K562 (cell line): ENCODE data around the gene MRPL37. TPM values are rescaled to one million over a fixed set of nuclear protein-coding genes. Genes with fewer than 3 reads are reported as not detected.
A peak's percentile ranks its signal among the peaks of the same experiment; 100 is the strongest.

Experiments
- ATAC-seq: fragments of 200-7000 bp; cut with Tn5 transposase; 3 replicates; pipeline ENCODE4 v1.9.1; 2020; ENCODE audit warnings: moderate library complexity
- BruUV-seq: library from RNA; stranded (reverse); fragments of 400-500 nt; replicated peaks from 2 replicates; lab custom pipeline; 2021; lab: Mats Ljungman, UMichigan
- CTCF ChIA-PET: fragments of 300-600 bp; formaldehyde crosslinking; extraction: SDS; loops from one replicate; lab custom pipeline; 2021; ENCODE audit warnings: low intra/inter-chr PET ratio; lab: Yijun Ruan, JAX
- POLR2A ChIA-PET: fragments of 300-600, 350-650 bp; sonication (Branson Sonifier 250); formaldehyde crosslinking; extraction: SDS; loops from one replicate; lab custom pipeline; 2021; ENCODE audit warnings: antibody characterized with exemption, inconsistent platforms; lab: Yijun Ruan, JAX
- DNase-seq, 4 experiments: peaks; one replicate each; pipeline versions ENCODE4 v3.0.0 to v3.0.0-alpha.2; 2011 to 2018; ENCODE audit warnings: low spot score in 3 of 4, mixed read lengths in 3 of 4; ENCODE audit errors: extremely low read depth in 1 of 4
- FAIRE-seq: peaks from 2 replicates; lab custom pipeline; 2011; peaks lifted over from hg19 to GRCh38; lab: Jason Lieb, UNC
- H2AFZ ChIP-seq: 2 replicates; pipeline ENCODE4 v1.6.0; 2011; ENCODE audit warnings: low read depth, low read length, control low read depth, inconsistent platforms
- H3K27ac ChIP-seq: fragments of 200-600 bp; 3 replicates; pipeline ENCODE4 v1.8.0; 2011; ENCODE audit warnings: low read depth, mild to moderate bottlenecking, control low read depth, inconsistent platforms, low read length, moderate library complexity, mixed read lengths; ENCODE audit errors: extremely low read depth
- H3K27me3 ChIP-seq, 2 experiments: fragments of 300-600 bp in 1 of 2; 2 replicates in 1 of 2; 3 replicates in 1 of 2; pipeline versions ENCODE4 v1.6.0 to v1.8.0; 2011; ENCODE audit warnings: inconsistent platforms in 2 of 2, low read length in 2 of 2, mild to moderate bottlenecking in 1 of 2, mixed read lengths in 1 of 2, moderate library complexity in 1 of 2; ENCODE audit not compliant: control insufficient read depth in 2 of 2, insufficient read depth in 2 of 2
- H3K36me3 ChIP-seq: fragments of 300-600 bp; 3 replicates; pipeline ENCODE4 v1.8.0; 2011; ENCODE audit warnings: mild to moderate bottlenecking, low read length, inconsistent platforms; ENCODE audit not compliant: control insufficient read depth, insufficient read depth
- H3K4me1 ChIP-seq, 2 experiments: fragments of 200-600 bp in 1 of 2; replicated peaks in 1 of 2; 2 replicates in 1 of 2; 3 replicates in 1 of 2; pipeline versions ENCODE4 v1.5.1 to v1.8.0; 2011; ENCODE audit warnings: inconsistent platforms in 2 of 2, low read length in 2 of 2, mild to moderate bottlenecking in 1 of 2, mixed read lengths in 1 of 2, moderate library complexity in 1 of 2; ENCODE audit not compliant: control insufficient read depth in 2 of 2, insufficient read depth in 2 of 2
- H3K4me2 ChIP-seq: 2 replicates; pipeline ENCODE4 v1.6.1; 2011; ENCODE audit warnings: low read length, control low read depth, inconsistent platforms, mixed read lengths; ENCODE audit not compliant: insufficient read depth
- H3K4me3 ChIP-seq: fragments of 200-600 bp; sonication (generic), shearing (Covaris generic); 2 replicates; pipeline ENCODE4 v1.5.1; 2016; ENCODE audit warnings: control low read depth, inconsistent platforms
- H3K79me2 ChIP-seq: fragments of 200-600 bp; 3 replicates; pipeline ENCODE4 v1.8.0; 2011; ENCODE audit warnings: low read length, inconsistent platforms; ENCODE audit not compliant: control insufficient read depth, insufficient read depth
- H3K9ac ChIP-seq, 2 experiments: 2 replicates each; pipeline versions ENCODE4 v1.6.0 to v1.6.1; 2011; ENCODE audit warnings: low read depth in 2 of 2, low read length in 2 of 2, control low read depth in 1 of 2, inconsistent platforms in 1 of 2, mild to moderate bottlenecking in 1 of 2, mixed read lengths in 1 of 2; ENCODE audit not compliant: insufficient read depth in 1 of 2
- H3K9me1 ChIP-seq: one replicate; pipeline ENCODE4 v1.6.0; 2011; ENCODE audit warnings: inconsistent platforms, mild to moderate bottlenecking, low read length, moderate library complexity; ENCODE audit not compliant: control insufficient read depth, insufficient read depth
- H3K9me3 ChIP-seq: replicated peaks from 2 replicates; pipeline ENCODE4 v1.5.1; 2011; ENCODE audit warnings: low read depth, low read length, inconsistent platforms; ENCODE audit not compliant: control insufficient read depth, insufficient read depth
- H4K20me1 ChIP-seq: replicated peaks from 2 replicates; pipeline ENCODE4 v1.6.1; 2011; ENCODE audit warnings: low read length, inconsistent platforms, mixed read lengths; ENCODE audit not compliant: control insufficient read depth, insufficient read depth
- BCOR ChIP-seq: fragments of 450-650 bp; IDR thresholded peaks from 2 replicates; pipeline ENCODE4 v1.6.1; 2016
- C11orf30 ChIP-seq: fragments of 450-650 bp; IDR thresholded peaks from 2 replicates; pipeline ENCODE4 v1.6.1; 2016; ENCODE audit warnings: low read depth, mild to moderate bottlenecking
- CAMTA2 ChIP-seq: fragments of 250-450 bp; sonication (Bioruptor Pico); conservative IDR thresholded peaks from 2 replicates; pipeline ENCODE4 v1.5.1; 2022
- CBX1 ChIP-seq: sonication (generic); IDR thresholded peaks from 2 replicates; pipeline ENCODE4 v1.6.1; 2016; ENCODE audit warnings: antibody characterized with exemption, low read depth, mild to moderate bottlenecking
- FIP1L1 ChIP-seq: fragments of 200-400 bp; formaldehyde crosslinking; IDR thresholded peaks from 2 replicates; pipeline ENCODE4 v1.6.1; 2018; ENCODE audit warnings: mild to moderate bottlenecking, low read depth, low read length; ENCODE audit not compliant: poor library complexity, severe bottlenecking
- HDGF ChIP-seq: fragments of 450-650 bp; IDR thresholded peaks from 2 replicates; pipeline ENCODE4 v1.6.1; 2016
- KDM1A ChIP-seq, 2 experiments: fragments of 450-650 bp; IDR thresholded peaks; 2 replicates each; pipeline ENCODE4 v1.6.1; 2016; ENCODE audit warnings: mild to moderate bottlenecking in 2 of 2
- NFRKB ChIP-seq: fragments of 450-650 bp; IDR thresholded peaks from 2 replicates; pipeline ENCODE4 v1.6.1; 2016; ENCODE audit warnings: low read depth
- PPARD ChIP-seq: fragments of 250-450 bp; sonication (Bioruptor Pico); IDR thresholded peaks from 2 replicates; pipeline ENCODE4 v1.8.0; 2022; ENCODE audit warnings: inconsistent platforms, mild to moderate bottlenecking, moderate library complexity
- RBM25 ChIP-seq: fragments of 200-400 bp; formaldehyde crosslinking; IDR thresholded peaks from 2 replicates; pipeline ENCODE4 v1.6.1; 2018; ENCODE audit warnings: low read length, low read depth, moderate library complexity; ENCODE audit not compliant: severe bottlenecking
- RNF2 ChIP-seq: sonication (generic); IDR thresholded peaks from 2 replicates; pipeline ENCODE4 v1.6.1; 2016
- SMC3 ChIP-seq: conservative IDR thresholded peaks from 2 replicates; pipeline ENCODE4 v1.6.1; 2011; ENCODE audit warnings: low read depth, low read length, improper control_type of control experiment; ENCODE audit not compliant: insufficient read depth
- TCF7L2 ChIP-seq: fragments of 150-350 bp; IDR thresholded peaks from 2 replicates; pipeline ENCODE4 v1.6.1; 2016; ENCODE audit warnings: low read depth, mild to moderate bottlenecking, low read length, moderate library complexity
- ZNF431 ChIP-seq: sonication (generic); formaldehyde crosslinking; IDR thresholded peaks from 2 replicates; pipeline ENCODE4 v1.8.0; 2022; ENCODE audit warnings: mild to moderate bottlenecking, missing genetic modification reagents
- WGBS: fragments of 100-300 bp; shearing (Covaris generic); methylation state at CpG from one replicate; pipeline ENCODE4 v1.1.6; 2016; ENCODE audit warnings: low coverage, mixed read lengths; ENCODE audit not compliant: insufficient coverage; ENCODE audit errors: missing lambda C conversion rate; 5-methylcytosine and 5-hydroxymethylcytosine counted together
- in situ Hi-C: fragments of 300-500 bp; cut with MboI; formaldehyde crosslinking; loops from 4 replicates; pipeline ENCODE4 v1.15.0; 2018; ENCODE audit warnings: inconsistent platforms, mixed read lengths
- intact Hi-C: fragments of 100-400 bp; cut with micrococcal nuclease; formaldehyde crosslinking; loops from 2 replicates; pipeline ENCODE4 v1.14.2; 2022
- polyA plus RNA-seq, 8 experiments: library from polyadenylated mRNA; depleted of rRNA in 4 of 8; stranded (reverse) in 5 of 8; unstranded in 3 of 8; fragments of >200 nt; fragmentation: Nextera tagmentation in 2 of 8; fragmentation: Illumina TruSeq in 1 of 8; extraction: Ambion mirVana in 2 of 8; extraction: Trizol in 1 of 8; gene quantifications; 2 replicates each; pipeline versions ENCODE4 v1.2.1 to v1.2.3, GENCODE V29; 2011 to 2014; ENCODE audit warnings: inconsistent platforms in 1 of 8, missing spikeins in 1 of 8
- total RNA-seq, 7 experiments: library from RNA; depleted of rRNA in 6 of 7; stranded (reverse); fragments of >200 nt in 6 of 7; fragmentation: Illumina TruSeq in 2 of 7; extraction: Trizol in 2 of 7; gene quantifications; 2 replicates each; pipeline versions ENCODE4 v1.2.1 to v1.2.3, GENCODE V29; 2011 to 2021; ENCODE audit warnings: low replicate concordance in 1 of 7
- TF ChIP-seq, protein P1 (sequence below): fragments of 250-450 bp; sonication (Bioruptor Pico); IDR thresholded peaks from 2 replicates; pipeline ENCODE4 v1.8.0; 2021; ENCODE audit warnings: mild to moderate bottlenecking, moderate library complexity
- TF ChIP-seq, protein P2 (sequence below): sonication (generic); formaldehyde crosslinking; IDR thresholded peaks from 2 replicates; pipeline ENCODE4 v1.8.0; 2022; ENCODE audit warnings: mild to moderate bottlenecking, missing genetic modification reagents
- TF ChIP-seq, protein P3 (sequence below): sonication (generic); formaldehyde crosslinking; IDR thresholded peaks from 2 replicates; pipeline ENCODE4 v1.8.0; 2022; ENCODE audit warnings: missing genetic modification reagents, mild to moderate bottlenecking, borderline replicate concordance

Gene MRPL37
- total and polyA plus RNA-seq, 9 of the 15 experiments (the other 6 are each of a cell fraction or from before 2014, with no cell fraction given), result 52.2 to 303 (median 180) TPM

DNA sequence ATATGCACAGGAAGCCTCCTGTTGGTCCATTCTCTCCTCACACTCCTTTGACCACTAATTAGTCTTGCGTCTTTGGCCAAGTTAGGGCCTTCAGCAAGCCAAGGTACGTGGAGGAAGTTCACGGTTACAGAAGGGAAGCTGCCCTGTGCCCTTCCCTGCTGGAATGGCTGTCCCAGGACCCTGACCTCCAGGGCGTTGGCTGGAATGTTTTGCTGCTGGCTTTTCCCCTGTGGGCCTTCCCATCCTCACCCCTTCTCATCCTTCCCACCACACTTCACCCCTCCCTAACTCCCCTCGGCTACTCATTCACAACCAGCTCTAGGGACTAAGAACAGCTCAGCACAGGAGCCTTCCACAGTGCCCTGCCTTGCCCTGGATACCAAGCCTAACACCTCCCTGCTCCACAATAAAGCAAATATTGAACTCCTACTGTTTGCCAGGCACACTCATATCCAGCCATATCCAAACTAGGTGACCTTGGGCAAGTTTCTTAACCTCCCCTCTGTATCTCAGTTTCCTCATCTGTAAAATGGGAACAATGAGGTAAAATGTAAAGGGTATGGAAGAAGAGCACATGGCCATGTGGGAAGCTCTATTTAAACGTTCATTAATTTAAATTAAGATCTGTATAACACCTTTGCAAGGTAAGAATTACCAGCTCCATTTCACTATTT, 38.3 kb upstream of the MRPL37 start:
- H3K9ac ChIP-seq, result no peak overlapping the region
- no peak overlapping the region for H3K4me2 ChIP-seq
- WGBS, result 33% methylated on average over 6 of the region's 6 CpGs
- H3K27ac ChIP-seq, result no peak overlapping the region
- H3K4me1 ChIP-seq, result peaks cover 13 to 18% of the 10 kb centered on the region in 2 experiments; a peak in 3 of 5 replicates
- FAIRE-seq (no peak), ATAC-seq (no peak; the same call in 2 of the 3 replicates), DNase-seq (no peak)
- ChIA-PET POLR2A (interaction anchor here (1.1 to 2.8 kb wide), 3 partner anchors 10 to 23 kb away, joined by 4 to 15 read pairs (median 5); no protein-coding TSS in a partner anchor), CTCF (no interaction called here)
- H3K4me3 ChIP-seq, result no peak overlapping the region
- no peaks in the 10 kb centered on the region for H3K9me3 ChIP-seq
- no peaks in the 10 kb centered on the region for H3K9me1 ChIP-seq
- no peak overlapping the region for H2AFZ ChIP-seq
- no peaks in the 10 kb centered on the region for H3K27me3 ChIP-seq
- H4K20me1 ChIP-seq, result no peaks in the 10 kb centered on the region
- no peaks in the 10 kb centered on the region for H3K36me3 ChIP-seq
- in situ Hi-C loops, result no loop called here
- no TSS peak for BruUV-seq
- intact Hi-C loops, result no loop called here
- H3K79me2 ChIP-seq, result no peaks in the 10 kb centered on the region
- TF ChIP-seq, protein P1, sequence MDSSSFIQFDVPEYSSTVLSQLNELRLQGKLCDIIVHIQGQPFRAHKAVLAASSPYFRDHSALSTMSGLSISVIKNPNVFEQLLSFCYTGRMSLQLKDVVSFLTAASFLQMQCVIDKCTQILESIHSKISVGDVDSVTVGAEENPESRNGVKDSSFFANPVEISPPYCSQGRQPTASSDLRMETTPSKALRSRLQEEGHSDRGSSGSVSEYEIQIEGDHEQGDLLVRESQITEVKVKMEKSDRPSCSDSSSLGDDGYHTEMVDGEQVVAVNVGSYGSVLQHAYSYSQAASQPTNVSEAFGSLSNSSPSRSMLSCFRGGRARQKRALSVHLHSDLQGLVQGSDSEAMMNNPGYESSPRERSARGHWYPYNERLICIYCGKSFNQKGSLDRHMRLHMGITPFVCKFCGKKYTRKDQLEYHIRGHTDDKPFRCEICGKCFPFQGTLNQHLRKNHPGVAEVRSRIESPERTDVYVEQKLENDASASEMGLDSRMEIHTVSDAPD, result no peak
- TF ChIP-seq NFRKB (no peak), BCOR (peak; percentile 98), HDGF (no peak), RNF2 (no peak), TCF7L2 (no peak), ZNF431 (CRISPR knock-in tag) (no peak), RBM25 (peak; percentile 97), SMC3 (no peak), CBX1 (peak; percentile 67; the same call in 1 of the 2 replicates), KDM1A (IDR thresholded peaks at IDR 0.05) (peak; percentile 82 to 88), C11orf30 (no peak), PPARD (CRISPR knock-in tag) (no peak), CAMTA2 (CRISPR knock-in tag) (no peak), FIP1L1 (no peak)
- TF ChIP-seq, protein P2, sequence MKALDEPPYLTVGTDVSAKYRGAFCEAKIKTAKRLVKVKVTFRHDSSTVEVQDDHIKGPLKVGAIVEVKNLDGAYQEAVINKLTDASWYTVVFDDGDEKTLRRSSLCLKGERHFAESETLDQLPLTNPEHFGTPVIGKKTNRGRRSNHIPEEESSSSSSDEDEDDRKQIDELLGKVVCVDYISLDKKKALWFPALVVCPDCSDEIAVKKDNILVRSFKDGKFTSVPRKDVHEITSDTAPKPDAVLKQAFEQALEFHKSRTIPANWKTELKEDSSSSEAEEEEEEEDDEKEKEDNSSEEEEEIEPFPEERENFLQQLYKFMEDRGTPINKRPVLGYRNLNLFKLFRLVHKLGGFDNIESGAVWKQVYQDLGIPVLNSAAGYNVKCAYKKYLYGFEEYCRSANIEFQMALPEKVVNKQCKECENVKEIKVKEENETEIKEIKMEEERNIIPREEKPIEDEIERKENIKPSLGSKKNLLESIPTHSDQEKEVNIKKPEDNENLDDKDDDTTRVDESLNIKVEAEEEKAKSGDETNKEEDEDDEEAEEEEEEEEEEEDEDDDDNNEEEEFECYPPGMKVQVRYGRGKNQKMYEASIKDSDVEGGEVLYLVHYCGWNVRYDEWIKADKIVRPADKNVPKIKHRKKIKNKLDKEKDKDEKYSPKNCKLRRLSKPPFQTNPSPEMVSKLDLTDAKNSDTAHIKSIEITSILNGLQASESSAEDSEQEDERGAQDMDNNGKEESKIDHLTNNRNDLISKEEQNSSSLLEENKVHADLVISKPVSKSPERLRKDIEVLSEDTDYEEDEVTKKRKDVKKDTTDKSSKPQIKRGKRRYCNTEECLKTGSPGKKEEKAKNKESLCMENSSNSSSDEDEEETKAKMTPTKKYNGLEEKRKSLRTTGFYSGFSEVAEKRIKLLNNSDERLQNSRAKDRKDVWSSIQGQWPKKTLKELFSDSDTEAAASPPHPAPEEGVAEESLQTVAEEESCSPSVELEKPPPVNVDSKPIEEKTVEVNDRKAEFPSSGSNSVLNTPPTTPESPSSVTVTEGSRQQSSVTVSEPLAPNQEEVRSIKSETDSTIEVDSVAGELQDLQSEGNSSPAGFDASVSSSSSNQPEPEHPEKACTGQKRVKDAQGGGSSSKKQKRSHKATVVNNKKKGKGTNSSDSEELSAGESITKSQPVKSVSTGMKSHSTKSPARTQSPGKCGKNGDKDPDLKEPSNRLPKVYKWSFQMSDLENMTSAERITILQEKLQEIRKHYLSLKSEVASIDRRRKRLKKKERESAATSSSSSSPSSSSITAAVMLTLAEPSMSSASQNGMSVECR (CRISPR knock-in tag), result no peak
- TF ChIP-seq, protein P3, sequence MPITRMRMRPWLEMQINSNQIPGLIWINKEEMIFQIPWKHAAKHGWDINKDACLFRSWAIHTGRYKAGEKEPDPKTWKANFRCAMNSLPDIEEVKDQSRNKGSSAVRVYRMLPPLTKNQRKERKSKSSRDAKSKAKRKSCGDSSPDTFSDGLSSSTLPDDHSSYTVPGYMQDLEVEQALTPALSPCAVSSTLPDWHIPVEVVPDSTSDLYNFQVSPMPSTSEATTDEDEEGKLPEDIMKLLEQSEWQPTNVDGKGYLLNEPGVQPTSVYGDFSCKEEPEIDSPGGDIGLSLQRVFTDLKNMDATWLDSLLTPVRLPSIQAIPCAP (CRISPR knock-in tag), result no peak
